GM18511 (cell line): ENCODE measurements around the gene ITLN2.
"Not testable (repeated sequence)": the region's sequence is repeated elsewhere in the genome, so short reads cannot be mapped to it uniquely, and the experiment has no call there.

Experiments used
- ATAC-seq: cut with Tn5 transposase; IDR thresholded peaks from one replicate; pipeline ENCODE4 v1.9.1; 2021; ENCODE audit warnings: mild to moderate bottlenecking, moderate library complexity; ENCODE audit not compliant: unreplicated experiment

Gene ITLN2

GRCh38 chr1:160956966-160957365 is 2.4 kb upstream of the ITLN2 start:
- no peak for ATAC-seq

- ATAC-seq, result no peak
Observed at GRCh38 chr1:160953030-160953429, 1.6 kb downstream of the ITLN2 start.

GRCh38 chr1:160952129-160952510 is 2.5 kb downstream of the ITLN2 start:
- no peak for ATAC-seq

GRCh38 chr1:160951443-160952128 is 3.0 kb downstream of the ITLN2 start:
- ATAC-seq, result no peak

- ATAC-seq, result no peak
Observed at GRCh38 chr1:160950657-160951056, 4.0 kb downstream of the ITLN2 start.

- no peak for ATAC-seq
Observed at GRCh38 chr1:160949881-160950280, 4.7 kb downstream of the ITLN2 start.

- ATAC-seq, result not testable (repeated sequence)
Observed at GRCh38 chr1:160949216-160949880, 5.3 kb downstream of the ITLN2 start.

- not testable (repeated sequence) for ATAC-seq
Observed at GRCh38 chr1:160947174-160947759, 7.3 kb downstream of the ITLN2 start.

GRCh38 chr1:160945881-160946280 is 8.7 kb downstream of the ITLN2 start:
- not testable (repeated sequence) for ATAC-seq

GRCh38 chr1:160945079-160945478 is 9.5 kb downstream of the ITLN2 start:
- ATAC-seq, result no peak

GRCh38 chr1:160942926-160943325 is 11.7 kb downstream of the ITLN2 start:
- no peak for ATAC-seq

- not testable (repeated sequence) for ATAC-seq
Observed at GRCh38 chr1:160936666-160937065, 17.9 kb downstream of the ITLN2 start.

- ATAC-seq, result no peak
Observed at GRCh38 chr1:160935527-160936258, 18.9 kb downstream of the ITLN2 start.

GRCh38 chr1:160933305-160933704 is 21.3 kb downstream of the ITLN2 start:
- not testable (repeated sequence) for ATAC-seq

GRCh38 chr1:160925652-160926244 is 28.9 kb downstream of the ITLN2 start:
- no peak for ATAC-seq

- ATAC-seq, result no peak
Observed at GRCh38 chr1:160924791-160925651, 29.6 kb downstream of the ITLN2 start.

GRCh38 chr1:160916666-160917065 is 37.9 kb downstream of the ITLN2 start:
- ATAC-seq, result no peak

- ATAC-seq, result not testable (repeated sequence)
Observed at GRCh38 chr1:160913229-160913628, 41.4 kb downstream of the ITLN2 start.

GRCh38 chr1:160911925-160912324 is 42.7 kb downstream of the ITLN2 start:
- no peak for ATAC-seq

GRCh38 chr1:160911441-160911840 is 43.2 kb downstream of the ITLN2 start:
- ATAC-seq, result no peak
